ENCODE measurements around the gene BRAT1.

The BRAT1 gene

DNA sequence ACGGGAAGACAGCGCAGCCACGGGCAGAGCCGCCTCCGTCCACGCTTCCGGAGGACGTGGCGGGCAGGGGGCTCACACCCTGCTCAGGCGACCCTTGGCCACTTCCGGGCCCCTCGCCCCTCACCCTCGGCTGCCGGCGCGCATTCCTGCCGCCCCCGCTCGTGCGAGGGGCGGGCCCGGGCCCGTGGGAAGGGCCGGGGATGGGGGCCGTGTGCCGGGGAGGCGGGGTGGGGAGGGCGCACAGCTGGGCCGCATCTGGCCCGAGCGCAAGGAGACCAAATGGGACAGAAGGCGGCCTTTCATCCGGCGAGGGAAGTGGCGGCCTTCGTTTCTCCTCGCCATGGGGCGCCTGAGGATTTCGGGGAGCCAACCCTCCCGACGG lies 36.6 kb downstream of the BRAT1 start:
- Histone ChIP-seq H3K27ac (peak overlapping the region in 1 of 2 donors; percentile 63), H3K4me3 (peak overlapping the region; percentile 84)
- TF ChIP-seq, protein P1, sequence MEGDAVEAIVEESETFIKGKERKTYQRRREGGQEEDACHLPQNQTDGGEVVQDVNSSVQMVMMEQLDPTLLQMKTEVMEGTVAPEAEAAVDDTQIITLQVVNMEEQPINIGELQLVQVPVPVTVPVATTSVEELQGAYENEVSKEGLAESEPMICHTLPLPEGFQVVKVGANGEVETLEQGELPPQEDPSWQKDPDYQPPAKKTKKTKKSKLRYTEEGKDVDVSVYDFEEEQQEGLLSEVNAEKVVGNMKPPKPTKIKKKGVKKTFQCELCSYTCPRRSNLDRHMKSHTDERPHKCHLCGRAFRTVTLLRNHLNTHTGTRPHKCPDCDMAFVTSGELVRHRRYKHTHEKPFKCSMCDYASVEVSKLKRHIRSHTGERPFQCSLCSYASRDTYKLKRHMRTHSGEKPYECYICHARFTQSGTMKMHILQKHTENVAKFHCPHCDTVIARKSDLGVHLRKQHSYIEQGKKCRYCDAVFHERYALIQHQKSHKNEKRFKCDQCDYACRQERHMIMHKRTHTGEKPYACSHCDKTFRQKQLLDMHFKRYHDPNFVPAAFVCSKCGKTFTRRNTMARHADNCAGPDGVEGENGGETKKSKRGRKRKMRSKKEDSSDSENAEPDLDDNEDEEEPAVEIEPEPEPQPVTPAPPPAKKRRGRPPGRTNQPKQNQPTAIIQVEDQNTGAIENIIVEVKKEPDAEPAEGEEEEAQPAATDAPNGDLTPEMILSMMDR (IDR thresholded peaks at IDR 0.05): no peak
- no peak for DNase-seq (ENCODE audit: low spot score)

DNA sequence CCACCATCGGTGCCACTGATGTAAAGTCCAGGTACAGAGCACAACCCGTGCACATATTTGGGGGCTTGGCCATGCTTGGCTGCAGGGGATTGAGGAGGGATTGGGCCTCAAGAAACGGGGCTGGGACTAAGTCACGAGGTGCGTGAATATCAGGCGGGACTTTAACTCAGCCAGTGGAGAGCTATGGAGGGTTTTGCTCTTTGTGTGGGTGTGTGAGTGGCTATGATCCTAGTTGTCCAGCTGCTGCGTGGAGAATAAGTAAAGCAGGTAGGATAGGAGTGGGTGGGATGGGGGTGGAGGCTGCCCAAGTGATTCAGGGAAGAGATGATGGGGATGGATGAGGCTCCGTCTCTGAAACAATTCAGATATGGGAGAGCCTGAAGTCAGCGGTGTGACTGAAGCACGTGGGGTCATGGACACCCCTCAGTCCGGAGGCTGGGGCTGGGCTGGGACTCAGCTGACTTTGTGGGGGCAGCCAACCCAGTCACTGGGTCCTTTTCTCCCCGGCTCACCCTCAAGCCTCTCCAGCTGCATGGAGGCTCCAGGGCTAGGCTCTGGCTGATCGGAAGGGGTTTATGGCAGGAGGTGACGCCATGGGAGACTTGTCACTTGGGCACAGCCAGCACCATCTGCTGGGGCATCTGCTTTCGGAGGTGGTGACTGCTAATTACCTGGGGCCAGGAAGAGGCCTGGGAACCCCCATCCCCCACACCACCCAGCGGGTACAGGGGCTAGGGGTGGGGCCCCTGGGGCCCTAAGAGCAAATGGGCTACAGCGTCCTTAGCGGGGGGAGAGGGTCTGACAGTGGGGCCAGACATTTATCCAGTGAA lies 37.4 kb downstream of the BRAT1 start:
- no peak overlapping the region for H3K4me3 ChIP-seq
- TF ChIP-seq, protein P1 (IDR thresholded peaks at IDR 0.05): no peak

DNA sequence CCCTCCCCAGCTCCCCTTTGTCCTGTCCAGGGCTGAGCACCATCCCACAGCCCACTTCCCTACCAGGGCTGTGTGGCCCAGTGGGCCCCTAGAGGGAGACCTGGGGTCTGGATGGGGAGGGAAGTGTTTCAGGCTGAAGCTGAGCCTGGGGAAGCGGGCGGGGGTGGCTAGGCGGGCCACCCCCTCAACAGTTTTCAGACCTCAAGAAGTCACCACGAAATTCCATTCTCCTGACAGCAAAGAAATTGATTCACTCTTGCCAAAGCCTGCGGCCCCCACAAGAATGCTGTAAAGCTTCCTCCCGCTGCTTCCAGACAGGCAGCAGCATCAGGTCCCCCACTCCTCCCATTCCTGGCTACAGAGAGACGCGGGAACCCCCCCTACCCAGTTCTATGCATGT lies 38.3 kb downstream of the BRAT1 start:
- H3K27ac ChIP-seq: no peak overlapping the region
- TF ChIP-seq, protein P1 (IDR thresholded peaks at IDR 0.05): no peak
- DNase-seq (ENCODE audit: low spot score): no peak

More for the DNA sequence above, 37.4 kb downstream of the BRAT1 start:
- H3K27ac ChIP-seq: no peak overlapping the region
- DNase-seq (ENCODE audit: low spot score): no peak

DNA sequence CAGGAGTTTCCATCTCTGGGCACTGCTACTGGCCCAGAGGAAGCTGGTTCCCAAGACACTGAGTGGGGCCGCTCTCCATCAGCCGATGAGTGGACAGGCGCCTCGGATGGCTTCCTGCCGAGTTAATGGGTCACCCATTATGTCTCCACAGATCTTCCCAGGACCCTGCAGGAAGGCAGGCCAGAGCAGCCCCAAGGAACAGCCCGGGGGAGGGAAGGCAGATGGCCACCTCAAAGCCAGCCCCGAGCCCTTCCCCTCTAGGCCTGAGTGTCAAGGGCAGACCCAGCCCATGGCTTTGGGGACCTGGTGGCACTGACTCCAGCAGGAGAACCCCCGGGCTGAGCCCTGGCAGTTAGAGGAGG lies 39.1 kb downstream of the BRAT1 start:
- Histone ChIP-seq H3K27ac (no peak overlapping the region), H3K4me3 (no peak overlapping the region)
- no peak for DNase-seq (ENCODE audit: low spot score)
- TF ChIP-seq, protein P1 (IDR thresholded peaks at IDR 0.05): no peak

More for the DNA sequence above, 38.3 kb downstream of the BRAT1 start:
- no peak overlapping the region for H3K4me3 ChIP-seq

DNA sequence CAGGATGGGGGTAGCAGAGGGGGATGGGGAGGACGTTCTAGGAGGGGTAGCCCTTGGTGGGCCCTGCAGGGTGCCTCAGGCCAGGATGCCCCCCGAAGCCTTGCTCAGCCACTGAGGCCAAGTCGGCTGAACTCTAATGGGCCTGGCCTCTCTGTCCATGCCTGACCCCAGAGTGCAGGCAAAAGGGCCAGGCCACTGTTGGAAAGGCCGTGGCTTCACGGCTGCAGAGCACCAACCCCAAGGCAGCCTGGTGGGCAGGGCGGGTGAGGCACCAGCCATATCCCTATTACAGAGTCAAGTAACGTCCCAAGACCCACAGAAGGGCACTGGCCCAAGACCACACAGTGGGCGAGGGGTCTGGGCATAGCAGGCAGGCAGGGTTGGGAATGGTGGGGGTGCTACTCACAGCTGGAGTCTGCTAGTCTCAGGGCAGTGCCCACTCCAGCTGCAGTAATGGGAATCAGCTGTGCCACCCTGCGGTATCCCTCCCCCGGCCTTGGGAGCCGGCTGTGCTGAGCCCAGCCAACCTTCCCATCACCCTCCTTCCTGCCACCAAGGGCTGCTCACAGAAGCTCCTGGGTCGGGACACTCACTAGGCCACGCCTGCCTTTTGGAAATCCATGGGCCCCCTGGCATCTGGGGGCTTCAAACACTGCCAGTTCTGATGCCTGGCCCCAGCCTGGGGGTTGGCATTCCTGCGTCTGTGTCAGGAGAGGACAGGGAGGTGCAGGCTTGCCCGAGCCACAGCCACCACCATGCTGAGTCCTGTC lies 39.7 kb downstream of the BRAT1 start:
- Histone ChIP-seq H3K27ac (no peak overlapping the region), H3K4me3 (no peak overlapping the region)
- DNase-seq (ENCODE audit: low spot score): no peak
- TF ChIP-seq, protein P1 (IDR thresholded peaks at IDR 0.05): no peak

DNA sequence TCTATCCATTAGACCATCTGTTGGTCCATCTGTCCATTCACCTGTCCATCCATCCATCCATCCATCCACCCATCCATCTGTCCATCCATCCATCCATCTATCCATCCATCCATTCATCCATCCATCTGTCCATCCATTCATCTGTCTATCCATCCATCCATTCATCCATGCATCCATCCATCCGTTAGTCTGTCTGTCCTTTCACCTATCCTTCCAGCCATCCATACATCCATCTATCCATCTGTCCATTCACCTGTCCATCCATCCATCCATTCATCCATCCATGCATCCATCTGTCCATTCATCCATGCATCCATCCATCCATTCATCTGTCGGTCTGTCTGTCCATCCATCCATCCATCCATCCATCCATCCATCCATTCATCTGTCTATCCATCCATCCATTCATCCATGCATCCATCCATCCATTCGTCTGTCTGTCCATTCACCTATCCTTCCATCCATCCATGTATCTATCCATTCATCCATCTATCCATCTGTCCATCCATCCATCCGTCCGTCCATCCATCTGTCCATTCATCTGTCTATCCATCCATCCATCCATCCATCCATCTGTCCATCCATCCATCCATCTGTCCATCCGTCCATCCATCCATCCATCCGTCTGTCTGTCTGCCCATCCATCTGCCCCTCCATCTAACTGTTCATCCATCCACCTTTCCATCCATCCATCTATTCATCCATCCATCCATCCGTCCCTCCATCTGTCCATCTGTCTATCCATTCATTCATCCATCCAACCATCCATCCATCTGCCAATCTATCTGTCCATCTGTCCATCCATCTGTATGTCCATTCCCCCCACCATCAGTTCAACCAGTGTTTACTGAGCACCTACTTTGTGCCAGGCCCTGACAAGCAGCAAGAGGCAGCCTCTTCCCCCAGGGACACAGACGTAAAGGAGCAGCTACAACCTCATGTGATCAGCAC lies 40.6 kb downstream of the BRAT1 start:
- TF ChIP-seq, protein P1 (IDR thresholded peaks at IDR 0.05): no peak
- Histone ChIP-seq H3K27ac (no peak overlapping the region), H3K4me3 (no peak overlapping the region)
- no peak for DNase-seq (ENCODE audit: low spot score)

Measured in coronary artery (tissue), 2 donors.